Smooth muscle cell (in vitro differentiated cells): Measurements from ENCODE around the gene RSL24D1. TPM values are rescaled to one million over a fixed set of nuclear protein-coding genes. Genes with fewer than 3 reads are reported as not detected.
A peak's percentile ranks its signal among the peaks of the same experiment; 100 is the strongest.

Experiments used
- DNase-seq: peaks from one replicate; lab custom pipeline; 2025; ENCODE audit not compliant: unreplicated experiment; lab: John Stamatoyannopoulos, UW
- H2AFZ ChIP-seq: fragments of 200-600 bp; sonication (generic); 2 replicates; pipeline ENCODE4 v1.6.0; 2016; ENCODE audit warnings: antibody characterized with exemption, low read depth, mild to moderate bottlenecking
- H3F3A ChIP-seq: fragments of 200-600 bp; sonication (generic); 2 replicates; pipeline ENCODE4 v1.6.0; 2017; ENCODE audit warnings: antibody characterized with exemption, low read depth
- H3K27ac ChIP-seq: fragments of 200-600 bp; sonication (generic); 2 replicates; pipeline ENCODE4 v1.5.1; 2016; ENCODE audit warnings: low read depth, mild to moderate bottlenecking
- H3K27me3 ChIP-seq: fragments of 200-600 bp; sonication (generic); 2 replicates; pipeline ENCODE4 v1.6.1; 2016; ENCODE audit warnings: low read depth, mild to moderate bottlenecking
- H3K36me3 ChIP-seq: fragments of 200-600 bp; sonication (generic); 2 replicates; pipeline ENCODE4 v1.5.1; 2016; ENCODE audit warnings: low read depth
- H3K4me1 ChIP-seq: fragments of 200-600 bp; sonication (generic); 2 replicates; pipeline ENCODE4 v1.5.1; 2016; ENCODE audit warnings: low read depth
- H3K4me2 ChIP-seq: fragments of 200-600 bp; sonication (generic); 2 replicates; pipeline ENCODE4 v1.6.0; 2016; ENCODE audit warnings: mild to moderate bottlenecking
- H3K4me3 ChIP-seq: fragments of 200-600 bp; sonication (generic); 2 replicates; pipeline ENCODE4 v1.5.1; 2016; ENCODE audit warnings: mild to moderate bottlenecking
- H3K79me2 ChIP-seq: fragments of 200-600 bp; sonication (generic); 2 replicates; pipeline ENCODE4 v1.6.0; 2016; ENCODE audit warnings: low read depth, mild to moderate bottlenecking
- H3K9ac ChIP-seq: fragments of 200-600 bp; sonication (generic); 2 replicates; pipeline ENCODE4 v1.6.0; 2016; ENCODE audit warnings: low read depth
- H3K9me3 ChIP-seq: fragments of 200-600 bp; sonication (generic); replicated peaks from 2 replicates; pipeline ENCODE4 v1.5.1; 2016; ENCODE audit warnings: low read depth
- H4K20me1 ChIP-seq: fragments of 200-600 bp; sonication (generic); 2 replicates; pipeline ENCODE4 v1.6.0; 2016; ENCODE audit warnings: low read depth
- WGBS: methylation state at CpG from one replicate; pipeline ENCODE4 v1.1.7; 2016; ENCODE audit warnings: low lambda C conversion rate; 5-methylcytosine and 5-hydroxymethylcytosine counted together
- polyA plus RNA-seq: library from polyadenylated mRNA; unstranded; fragments of >200 nt; fragmentation: Nextera tagmentation; extraction: Ambion mirVana; gene quantifications from 2 replicates; pipeline ENCODE4 v1.2.1, GENCODE V29; 2016
- total RNA-seq: library from RNA; depleted of rRNA; stranded (reverse); fragments of >200 nt; gene quantifications from 2 replicates; pipeline ENCODE4 v1.2.3, GENCODE V29; 2014
- TF ChIP-seq, protein P1 (sequence below): fragments of 200-600 bp; sonication (generic); IDR thresholded peaks from 2 replicates; pipeline ENCODE4 v1.5.1; 2017; ENCODE audit warnings: borderline replicate concordance, mild to moderate bottlenecking, antibody characterized with exemption; ENCODE audit not compliant: insufficient read depth, poor library complexity, severe bottlenecking

Gene RSL24D1
- total and polyA plus RNA-seq, 2 experiments from 2014 or later, result 45.5 to 76.9 TPM

DNA sequence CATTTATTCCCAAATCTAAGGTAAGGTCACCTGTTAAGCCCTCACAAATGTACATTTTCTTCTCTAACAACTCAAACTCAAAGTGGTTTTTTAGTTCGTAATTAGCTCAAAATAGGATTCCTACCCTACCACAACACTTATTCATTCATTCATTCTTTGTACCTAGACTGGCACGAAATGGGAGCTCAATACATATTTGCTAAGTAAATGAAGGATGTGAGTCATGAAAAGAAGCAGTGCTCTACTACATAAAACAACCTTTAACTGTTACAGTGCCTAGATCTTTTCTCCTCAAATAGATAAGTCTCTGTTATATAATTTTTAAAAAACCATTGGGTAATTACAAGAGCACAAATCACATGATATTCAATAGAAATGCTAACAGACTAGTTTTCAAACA is 13.1 kb downstream of the RSL24D1 start:
- peaks cover 38% of the 10 kb centered on the region for H3K36me3 ChIP-seq
- 85% methylated on average over 2 of the region's 2 CpGs for WGBS
- no peaks in the 10 kb centered on the region for H3F3A ChIP-seq
- H3K4me3 ChIP-seq, result no peak overlapping the region
- no peak overlapping the region for H3K27ac ChIP-seq
- H3K27me3 ChIP-seq, result no peaks in the 10 kb centered on the region
- no peaks in the 10 kb centered on the region for H3K4me1 ChIP-seq
- DNase-seq, result no peak
- H3K9ac ChIP-seq, result no peak overlapping the region
- no peaks in the 10 kb centered on the region for H3K9me3 ChIP-seq
- H2AFZ ChIP-seq, result no peak overlapping the region
- H3K79me2 ChIP-seq, result peaks cover 39% of the 10 kb centered on the region
- H4K20me1 ChIP-seq, result peaks cover 62% of the 10 kb centered on the region
- TF ChIP-seq, protein P1, sequence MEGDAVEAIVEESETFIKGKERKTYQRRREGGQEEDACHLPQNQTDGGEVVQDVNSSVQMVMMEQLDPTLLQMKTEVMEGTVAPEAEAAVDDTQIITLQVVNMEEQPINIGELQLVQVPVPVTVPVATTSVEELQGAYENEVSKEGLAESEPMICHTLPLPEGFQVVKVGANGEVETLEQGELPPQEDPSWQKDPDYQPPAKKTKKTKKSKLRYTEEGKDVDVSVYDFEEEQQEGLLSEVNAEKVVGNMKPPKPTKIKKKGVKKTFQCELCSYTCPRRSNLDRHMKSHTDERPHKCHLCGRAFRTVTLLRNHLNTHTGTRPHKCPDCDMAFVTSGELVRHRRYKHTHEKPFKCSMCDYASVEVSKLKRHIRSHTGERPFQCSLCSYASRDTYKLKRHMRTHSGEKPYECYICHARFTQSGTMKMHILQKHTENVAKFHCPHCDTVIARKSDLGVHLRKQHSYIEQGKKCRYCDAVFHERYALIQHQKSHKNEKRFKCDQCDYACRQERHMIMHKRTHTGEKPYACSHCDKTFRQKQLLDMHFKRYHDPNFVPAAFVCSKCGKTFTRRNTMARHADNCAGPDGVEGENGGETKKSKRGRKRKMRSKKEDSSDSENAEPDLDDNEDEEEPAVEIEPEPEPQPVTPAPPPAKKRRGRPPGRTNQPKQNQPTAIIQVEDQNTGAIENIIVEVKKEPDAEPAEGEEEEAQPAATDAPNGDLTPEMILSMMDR, result no peak
- H3K4me2 ChIP-seq, result no peak overlapping the region

DNA sequence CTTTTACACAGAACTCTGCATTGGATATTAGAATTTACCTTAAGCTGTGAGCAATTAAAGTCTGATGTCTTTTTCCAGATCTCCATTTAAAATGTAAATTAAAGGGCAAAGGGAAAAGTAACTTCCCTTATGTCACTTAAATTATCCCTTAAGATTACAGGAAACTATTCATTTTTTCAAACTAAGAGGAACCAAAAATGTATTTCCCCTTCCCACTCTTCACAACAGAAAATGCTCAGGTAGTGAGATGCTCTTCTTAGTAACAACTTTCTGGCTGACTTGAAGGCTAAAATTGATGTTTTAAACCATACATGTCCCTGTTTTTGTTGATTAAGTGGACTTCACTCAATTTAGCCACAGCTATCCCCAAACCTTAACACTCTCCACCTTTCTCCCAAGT is 17.6 kb downstream of the RSL24D1 start:
- no peak overlapping the region for H3K27ac ChIP-seq
- TF ChIP-seq, protein P1, result no peak
- no peak for DNase-seq
- H3K79me2 ChIP-seq, result peaks cover 6% of the 10 kb centered on the region
- H3K4me3 ChIP-seq, result no peak overlapping the region
- no peak overlapping the region for H3K4me2 ChIP-seq
- peaks cover 18% of the 10 kb centered on the region for H4K20me1 ChIP-seq
- H3F3A ChIP-seq, result no peaks in the 10 kb centered on the region
- H3K9me3 ChIP-seq, result no peaks in the 10 kb centered on the region
- H3K36me3 ChIP-seq, result peaks cover 30% of the 10 kb centered on the region
- H3K4me1 ChIP-seq, result no peaks in the 10 kb centered on the region
- H2AFZ ChIP-seq, result no peak overlapping the region
- no peak overlapping the region for H3K9ac ChIP-seq
- no peaks in the 10 kb centered on the region for H3K27me3 ChIP-seq

DNA sequence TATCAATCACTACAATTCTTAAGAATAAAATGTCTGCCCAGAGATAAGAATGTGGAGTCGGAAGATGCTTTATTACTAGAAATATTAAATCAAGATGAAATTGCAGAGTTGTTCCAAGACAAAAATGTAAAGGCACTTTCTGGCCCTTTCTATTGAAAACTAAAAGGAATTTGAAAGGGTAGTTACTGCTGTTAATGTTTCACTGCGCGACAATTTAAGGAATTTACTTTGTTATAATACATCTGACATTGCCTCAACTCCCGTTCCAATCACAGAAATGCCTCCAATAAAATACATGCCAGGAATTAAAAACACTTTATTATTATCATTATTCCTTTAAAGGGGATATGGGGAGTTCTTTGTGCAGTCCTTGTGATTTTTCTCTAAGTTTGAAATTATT is 26.4 kb downstream of the RSL24D1 start:
- Histone ChIP-seq H2AFZ (no peak overlapping the region), H3K4me2 (no peak overlapping the region), H3K79me2 (no peaks in the 10 kb centered on the region), H3K4me3 (no peak overlapping the region), H3K27ac (no peak overlapping the region), H4K20me1 (no peaks in the 10 kb centered on the region), H3F3A (no peaks in the 10 kb centered on the region), H3K27me3 (no peaks in the 10 kb centered on the region), H3K4me1 (no peaks in the 10 kb centered on the region), H3K9me3 (no peaks in the 10 kb centered on the region), H3K36me3 (no peaks in the 10 kb centered on the region), H3K9ac (no peak overlapping the region)
- 91% methylated on average over 4 of the region's 4 CpGs for WGBS
- no peak for DNase-seq
- TF ChIP-seq, protein P1, result no peak

DNA sequence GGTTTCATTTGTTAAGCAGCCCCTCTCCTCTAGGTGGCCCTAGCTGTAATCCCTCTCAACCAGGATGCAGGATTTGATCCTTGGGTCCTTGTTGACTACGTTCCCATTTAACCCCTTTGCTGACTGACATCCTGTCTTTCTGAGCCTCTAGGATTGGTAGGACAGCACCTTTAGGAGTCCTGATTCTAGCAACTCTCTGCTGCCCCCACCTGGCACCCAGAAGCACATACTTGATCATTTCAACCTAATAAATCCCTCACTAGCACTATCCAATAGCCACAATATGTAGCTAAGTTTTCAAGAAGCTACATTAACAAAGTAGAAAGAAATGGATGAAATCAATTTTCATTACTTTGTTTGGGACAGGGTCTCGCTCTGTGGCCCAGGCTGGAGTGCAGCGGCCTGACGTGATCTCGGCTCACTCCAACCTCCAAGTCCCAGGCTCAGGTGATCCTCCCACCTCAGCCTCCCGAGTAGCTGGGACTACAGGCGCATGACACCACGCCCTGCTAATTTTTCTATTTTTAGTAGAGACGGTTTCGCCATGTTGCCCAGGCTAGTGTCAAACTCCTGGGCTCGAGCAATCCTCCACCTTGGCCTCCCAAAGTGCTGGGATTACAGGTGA is 28.3 kb downstream of the RSL24D1 start:
- H3K27me3 ChIP-seq, result no peaks in the 10 kb centered on the region
- no peak overlapping the region for H3K4me2 ChIP-seq

More for the DNA sequence above, 28.3 kb downstream of the RSL24D1 start:
- no peak overlapping the region for H3K4me3 ChIP-seq
- 68% methylated on average over 11 of the region's 11 CpGs for WGBS
- no peaks in the 10 kb centered on the region for H3F3A ChIP-seq
- H4K20me1 ChIP-seq, result no peaks in the 10 kb centered on the region
- no peaks in the 10 kb centered on the region for H3K9me3 ChIP-seq
- no peak for DNase-seq
- no peaks in the 10 kb centered on the region for H3K36me3 ChIP-seq
- H3K79me2 ChIP-seq, result no peaks in the 10 kb centered on the region
- no peak overlapping the region for H2AFZ ChIP-seq
- TF ChIP-seq, protein P1, result peak; percentile 75
- no peak overlapping the region for H3K9ac ChIP-seq
- no peak overlapping the region for H3K27ac ChIP-seq
- H3K4me1 ChIP-seq, result no peaks in the 10 kb centered on the region
